DMS53 (cell line): Measurements from ENCODE around the gene ZYX.
"Not testable (repeated sequence)": the region's sequence is repeated elsewhere in the genome, so short reads cannot be mapped to it uniquely, and the experiment has no call there.

Source experiments
- DNase-seq: peaks from one replicate; lab custom pipeline; 2025; lab: John Stamatoyannopoulos, UW

The ZYX gene

GRCh38 chr7:143417734-143418383 is 36.7 kb downstream of the ZYX start:
- DNase-seq: no peak

- DNase-seq: no peak
These were observed 37.7 kb downstream of the ZYX start for GRCh38 chr7:143418681-143419458.

- DNase-seq: peak; percentile 79
These were observed 38.7 kb downstream of the ZYX start for GRCh38 chr7:143419880-143420279.

DNA sequence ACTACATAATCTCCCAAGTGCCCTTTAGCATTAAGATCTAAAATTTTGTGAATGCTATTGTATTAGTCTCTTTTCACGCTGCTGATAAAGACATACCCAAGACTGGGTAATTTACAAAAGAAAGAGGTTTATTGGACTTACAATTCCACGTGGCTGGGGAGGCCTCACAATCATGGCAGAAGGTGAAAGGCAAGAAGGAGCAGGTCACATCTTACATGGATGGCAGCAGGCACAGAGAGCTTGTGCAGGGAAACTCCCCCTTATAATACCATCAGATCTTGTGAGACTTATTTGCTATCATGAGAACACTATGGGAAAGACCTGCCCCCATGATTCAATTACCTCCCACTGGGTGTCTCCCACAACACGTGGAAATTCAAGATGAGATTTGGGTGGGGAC is 39.5 kb downstream of the ZYX start:
- not testable (repeated sequence) for DNase-seq

GRCh38 chr7:143422033-143422432 is 40.9 kb downstream of the ZYX start:
- no peak for DNase-seq

DNA sequence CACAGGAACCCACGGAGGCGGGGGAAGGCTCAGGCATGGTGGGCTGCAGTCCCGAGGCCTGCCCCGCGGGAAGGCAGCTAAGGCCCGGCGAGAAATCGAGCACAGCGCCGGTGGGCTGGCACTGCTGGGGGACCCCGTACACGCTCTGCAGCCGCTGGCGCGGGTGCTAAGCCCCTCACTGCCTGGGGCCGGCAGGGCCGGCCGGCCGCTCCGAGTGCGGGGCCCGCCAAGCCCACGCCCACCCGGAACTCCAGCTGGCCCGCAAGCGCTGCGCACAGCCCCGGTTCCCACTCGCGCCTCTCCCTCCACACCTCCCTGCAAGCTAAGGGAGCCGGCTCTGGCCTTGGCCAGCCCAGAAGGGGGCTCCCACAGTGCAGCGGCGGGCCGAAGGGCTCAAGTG is 43.3 kb downstream of the ZYX start:
- not testable (repeated sequence) for DNase-seq

- DNase-seq: no peak
These were observed 45.5 kb downstream of the ZYX start for GRCh38 chr7:143426479-143427142.

DNA sequence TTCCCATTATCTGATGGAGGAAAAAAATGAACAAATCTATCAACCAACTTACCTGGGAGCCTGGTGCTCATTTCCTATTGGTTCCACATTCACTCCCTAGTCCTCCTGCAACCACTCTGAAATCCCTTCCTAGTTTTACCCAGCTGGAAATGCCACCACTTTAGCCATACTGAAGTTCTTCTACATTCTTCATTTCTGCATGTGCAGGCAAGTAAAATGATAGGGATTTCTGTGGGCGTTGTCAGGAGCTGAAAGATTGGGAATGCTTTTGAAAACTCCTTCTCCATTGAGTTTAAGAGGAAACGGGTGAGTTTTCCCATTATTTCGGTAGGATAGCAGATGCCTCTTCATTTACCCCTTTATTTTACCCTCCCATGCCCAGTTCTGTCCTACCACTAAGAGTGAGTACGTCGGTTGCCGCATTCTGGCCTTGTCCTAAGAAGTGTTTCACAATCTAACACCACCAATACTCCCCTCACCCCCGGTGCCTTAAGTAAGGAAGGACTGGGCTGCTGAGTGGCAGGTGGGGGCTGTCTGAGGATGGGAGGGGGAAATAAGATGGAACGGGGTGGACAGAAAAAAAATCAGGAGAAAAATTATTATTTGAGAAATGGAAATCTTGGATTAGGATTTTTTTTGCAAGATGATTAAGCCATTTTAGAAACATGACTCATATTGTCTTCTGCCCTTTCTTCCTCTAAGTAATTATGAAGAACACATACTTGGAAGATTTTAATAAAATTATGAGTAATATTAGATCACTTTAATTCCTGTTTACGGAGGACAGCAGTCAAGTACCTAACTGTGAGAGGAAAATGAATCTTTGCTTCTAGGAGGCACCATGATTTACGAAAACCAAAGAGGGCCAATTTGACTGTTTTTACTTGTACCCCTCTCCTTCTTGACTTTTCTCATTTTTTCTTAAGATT is 48.9 kb downstream of the ZYX start:
- DNase-seq: no peak

GRCh38 chr7:143431109-143431508 is 50.0 kb downstream of the ZYX start:
- no peak for DNase-seq

DNA sequence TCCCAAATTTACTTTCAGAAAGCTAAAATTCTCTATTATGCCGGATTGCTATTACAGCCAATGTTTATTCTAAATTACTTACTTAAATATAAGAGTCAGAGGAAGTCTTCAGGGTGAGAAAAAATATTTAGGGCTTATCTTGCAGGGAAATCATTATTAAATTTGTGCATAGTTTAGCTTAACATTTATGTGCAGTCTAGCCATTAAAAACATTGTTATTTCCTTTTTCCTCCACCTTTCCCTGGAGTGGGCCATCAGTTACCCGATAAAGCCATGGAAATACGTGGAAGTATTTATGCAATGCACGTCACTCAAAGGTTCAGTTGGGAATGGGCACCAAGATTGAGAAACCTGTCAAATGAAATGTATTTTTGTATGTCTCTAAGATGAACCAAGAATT is 52.6 kb downstream of the ZYX start:
- no peak for DNase-seq

GRCh38 chr7:143434660-143435059 is 53.5 kb downstream of the ZYX start:
- DNase-seq: peak; percentile 60

DNA sequence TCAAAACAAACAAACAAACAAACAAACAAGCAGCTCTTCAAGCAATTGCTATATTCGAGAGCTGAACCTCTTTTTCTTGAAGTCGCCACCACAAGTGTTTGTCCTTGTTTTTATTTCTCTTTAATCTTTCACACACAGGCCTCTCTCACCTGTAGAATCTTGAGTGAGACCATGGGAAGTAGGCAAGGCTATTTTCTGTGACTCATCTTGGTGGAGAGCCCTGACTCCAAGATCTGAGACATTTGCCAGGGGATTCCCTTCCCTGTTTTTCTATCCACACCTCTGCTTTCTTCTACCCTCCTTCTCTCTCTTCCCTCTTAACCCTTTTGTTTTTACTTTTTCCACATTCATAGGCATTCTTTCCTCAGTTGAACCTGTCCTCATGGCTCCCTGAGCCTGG is 54.1 kb downstream of the ZYX start:
- peak; percentile 33 for DNase-seq

- no peak for DNase-seq
These were observed 55.3 kb downstream of the ZYX start for GRCh38 chr7:143436325-143436946.

DNA sequence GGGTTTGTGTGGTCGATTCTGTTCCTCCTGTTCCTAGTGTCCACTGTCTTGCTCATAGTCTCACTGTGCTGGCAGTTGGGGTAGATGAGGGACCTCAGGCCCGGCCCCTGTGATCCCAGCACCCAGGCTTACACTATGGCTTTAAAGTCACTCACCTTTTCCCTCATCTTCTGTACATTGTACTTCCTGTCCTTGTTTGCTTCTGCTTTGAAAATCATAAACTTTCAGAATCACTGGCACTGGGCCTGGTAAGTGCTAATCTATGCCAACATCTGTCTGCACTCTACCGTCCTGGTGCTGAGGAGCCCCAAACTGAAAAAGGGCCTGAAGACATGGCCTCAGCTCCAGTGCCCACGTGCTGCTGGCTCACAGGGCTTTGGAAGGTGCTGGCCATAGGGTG is 56.4 kb downstream of the ZYX start:
- no peak for DNase-seq

DNA sequence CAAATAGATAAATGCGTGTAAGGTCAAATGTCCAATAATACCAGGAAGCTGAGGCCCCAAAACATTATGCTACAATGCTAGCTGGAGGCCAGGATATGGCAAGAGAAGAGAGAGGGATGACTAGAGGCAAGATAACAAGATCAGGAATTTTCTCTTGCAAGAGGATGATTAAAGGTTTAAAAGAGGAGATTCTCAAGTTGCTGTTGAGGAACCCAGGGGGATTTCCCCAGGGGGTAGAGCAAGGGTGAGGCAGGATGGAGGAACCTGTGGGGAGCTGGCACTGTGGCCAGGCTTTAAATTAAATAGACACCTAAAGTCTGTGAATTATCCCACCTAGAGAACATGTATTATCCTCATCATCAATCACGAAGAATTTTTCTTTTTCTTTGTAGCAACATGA is 58.7 kb downstream of the ZYX start:
- DNase-seq: no peak
